Transverse colon (tissue), 4 donors: ENCODE measurements around the gene FKBP10. TPM values are rescaled to one million over a fixed set of nuclear protein-coding genes. Genes with fewer than 3 reads are reported as not detected.

Experiments used
- DNase-seq: peaks from one replicate; pipeline ENCODE4 v3.0.0-alpha.2; 2019
- H3K27ac ChIP-seq, 4 donors: fragments of 200-600 bp; sonication (generic); 2 replicates each; pipeline ENCODE4 v1.5.1; 2016 to 2018; ENCODE audit warnings: inconsistent platforms in 4 of 4
- H3K27me3 ChIP-seq: fragments of 200-600 bp; sonication (generic); 2 replicates; pipeline ENCODE4 v1.5.1; 2017; ENCODE audit warnings: inconsistent platforms
- H3K36me3 ChIP-seq, 4 donors: fragments of 200-600 bp; sonication (generic); 2 replicates each; pipeline ENCODE4 v1.5.1; 2017 to 2019; ENCODE audit warnings: inconsistent platforms in 4 of 4
- H3K4me1 ChIP-seq, 4 donors: fragments of 200-600 bp; sonication (generic); 2 replicates each; pipeline ENCODE4 v1.5.1; 2017 to 2020; ENCODE audit warnings: inconsistent platforms in 4 of 4
- H3K4me3 ChIP-seq, 4 donors: fragments of 200-600 bp; sonication (generic); 1 replicate in 1 of 4; 2 replicates in 3 of 4; pipeline versions ENCODE4 v1.5.1 to v1.6.1; 2017 to 2019; ENCODE audit warnings: inconsistent platforms in 4 of 4
- H3K9me3 ChIP-seq, 2 donors: fragments of 200-600 bp; sonication (generic); 2 replicates each; pipeline ENCODE4 v1.5.1; 2017 to 2019; ENCODE audit warnings: inconsistent platforms in 2 of 2
- CTCF ChIP-seq, 5 experiments: fragments of 200-600 bp in 3 of 5; fragments of 450-650 bp in 2 of 5; sonication (generic) in 3 of 5; IDR thresholded peaks; 1 replicate in 2 of 5; 2 replicates in 3 of 5; pipeline ENCODE4 v1.5.1; 2016 to 2017; ENCODE audit warnings: antibody characterized with exemption in 5 of 5, inconsistent platforms in 3 of 5, mild to moderate bottlenecking in 2 of 5, moderate library complexity in 1 of 5
- EP300 ChIP-seq: sonication (generic); formaldehyde crosslinking; IDR thresholded peaks from one replicate; pipeline ENCODE4 v1.6.1; 2017; ENCODE audit warnings: antibody characterized with exemption, low read depth
- POLR2A ChIP-seq: fragments of 450-650 bp; IDR thresholded peaks from one replicate; pipeline ENCODE4 v1.6.1; 2016; ENCODE audit warnings: antibody characterized with exemption, mild to moderate bottlenecking, moderate library complexity
- POLR2AphosphoS5 ChIP-seq, 3 donors: sonication (generic); formaldehyde crosslinking; IDR thresholded peaks; one replicate each; pipeline ENCODE4 v1.6.1; 2016; ENCODE audit warnings: antibody characterized with exemption in 3 of 3
- WGBS, 2 donors: methylation state at CpG; one replicate each; pipeline ENCODE4 v1.1.5; 2018; ENCODE audit warnings: low coverage in 1 of 2; 5-methylcytosine and 5-hydroxymethylcytosine counted together
- in situ Hi-C, 4 donors: fragments of 200-750 bp; cut with MboI; loops; one replicate each; pipeline versions ENCODE4 v1.15.0 to v1.15.1; 2017; ENCODE audit warnings: low sequenced_read_pairs in 3 of 4, low pct_ligation_motif_present in 1 of 4, low pct_unique_long_range_greater_than_20kb in 1 of 4
- intact Hi-C: fragments of 100-400 bp; cut with DNase I; formaldehyde crosslinking; loops from one replicate; pipeline ENCODE4 v1.15.1; 2023; ENCODE audit warnings: low total_unique reads
- total RNA-seq, 4 donors: library from RNA; depleted of rRNA; stranded (reverse); fragments of >200 nt; gene quantifications; one replicate each; pipeline ENCODE4 v1.1.0, GENCODE V29; 2016

The FKBP10 gene
- total RNA-seq, 4 donors from 2014 or later, result 7.1 to 61.1 (median 12.6) TPM

GRCh38 chr17:41793784-41794539, 18.8 kb upstream of the FKBP10 start:
- H3K27ac ChIP-seq, result peak overlapping the region; percentile 76 to 82 (median 81)
- no peak for DNase-seq
- H3K9me3 ChIP-seq, result no peaks in the 10 kb centered on the region
- H3K4me3 ChIP-seq, result peak overlapping the region in 1 of 4 donors; percentile 1
- H3K36me3 ChIP-seq, result no peaks in the 10 kb centered on the region
- in situ Hi-C loops (no loop called here), intact Hi-C loops (no loop called here)
- 54 to 69% methylated on average over 6 to 12 of the region's 14 CpGs for WGBS, 2 donors
- H3K4me1 ChIP-seq, result peaks cover 15 to 33% (median 22%) of the 10 kb centered on the region in 4 donors
- TF ChIP-seq POLR2AphosphoS5 (IDR thresholded peaks at IDR 0.05) (no peak), CTCF (IDR thresholded peaks at IDR 0.05) (no peak), EP300 (no peak), POLR2A (no peak)
- no peaks in the 10 kb centered on the region for H3K27me3 ChIP-seq

- in situ Hi-C loops, result no loop called here
- no peaks in the 10 kb centered on the region for H3K9me3 ChIP-seq
- WGBS, 2 donors, result 78 to 86% methylated on average over 4 to 5 of the region's 5 CpGs
- no peak for DNase-seq
- no peaks in the 10 kb centered on the region for H3K36me3 ChIP-seq
- H3K4me1 ChIP-seq, result peaks cover 15 to 33% (median 22%) of the 10 kb centered on the region in 4 donors
- TF ChIP-seq POLR2A (no peak), POLR2AphosphoS5 (IDR thresholded peaks at IDR 0.05) (no peak), CTCF (IDR thresholded peaks at IDR 0.05) (no peak), EP300 (no peak)
- no peak overlapping the region for H3K4me3 ChIP-seq
- intact Hi-C loops, result no loop called here
- H3K27ac ChIP-seq, result peak overlapping the region; percentile 76 to 82 (median 81)
- no peaks in the 10 kb centered on the region for H3K27me3 ChIP-seq
Measured at GRCh38 chr17:41794540-41794975, 18.2 kb upstream of the FKBP10 start.

GRCh38 chr17:41796121-41796895, 16.5 kb upstream of the FKBP10 start:
- peaks cover 23 to 48% (median 34%) of the 10 kb centered on the region in 4 donors for H3K4me1 ChIP-seq
- no peak for DNase-seq
- H3K27ac ChIP-seq, result no peak overlapping the region
- no peak for TF ChIP-seq CTCF (IDR thresholded peaks at IDR 0.05)
- TF ChIP-seq POLR2AphosphoS5 (IDR thresholded peaks at IDR 0.05), result no peak
- no peak for TF ChIP-seq EP300
- no peak for TF ChIP-seq POLR2A
- in situ Hi-C loops, result no loop called here
- no peaks in the 10 kb centered on the region for H3K9me3 ChIP-seq
- H3K27me3 ChIP-seq, result no peaks in the 10 kb centered on the region
- H3K36me3 ChIP-seq, result no peaks in the 10 kb centered on the region
- intact Hi-C loops, result no loop called here
- 74 to 91% methylated on average over 3 to 10 of the region's 10 CpGs for WGBS, 2 donors
- H3K4me3 ChIP-seq, result no peak overlapping the region

GRCh38 chr17:41797377-41797776, 15.4 kb upstream of the FKBP10 start:
- peaks cover 25 to 42% (median 36%) of the 10 kb centered on the region in 4 donors for H3K4me1 ChIP-seq
- no peak overlapping the region for H3K4me3 ChIP-seq
- DNase-seq, result no peak
- H3K36me3 ChIP-seq, result no peaks in the 10 kb centered on the region
- H3K27me3 ChIP-seq, result no peaks in the 10 kb centered on the region
- in situ Hi-C loops (no loop called here), intact Hi-C loops (no loop called here)
- no peak overlapping the region for H3K27ac ChIP-seq
- peak; percentile 33 for TF ChIP-seq POLR2A
- TF ChIP-seq POLR2AphosphoS5 (IDR thresholded peaks at IDR 0.05), result no peak
- no peaks in the 10 kb centered on the region for H3K9me3 ChIP-seq
- 90 to 97% methylated on average over 3 of the region's 3 CpGs for WGBS, 2 donors
